ENCODE data around the gene PDLIM7. TPM values are rescaled to one million over a fixed set of nuclear protein-coding genes. Genes with fewer than 3 reads are reported as not detected.

Gene PDLIM7
- total and polyA plus RNA-seq, 2 experiments from 2014 or later = 94.7 to 128 TPM

DNA sequence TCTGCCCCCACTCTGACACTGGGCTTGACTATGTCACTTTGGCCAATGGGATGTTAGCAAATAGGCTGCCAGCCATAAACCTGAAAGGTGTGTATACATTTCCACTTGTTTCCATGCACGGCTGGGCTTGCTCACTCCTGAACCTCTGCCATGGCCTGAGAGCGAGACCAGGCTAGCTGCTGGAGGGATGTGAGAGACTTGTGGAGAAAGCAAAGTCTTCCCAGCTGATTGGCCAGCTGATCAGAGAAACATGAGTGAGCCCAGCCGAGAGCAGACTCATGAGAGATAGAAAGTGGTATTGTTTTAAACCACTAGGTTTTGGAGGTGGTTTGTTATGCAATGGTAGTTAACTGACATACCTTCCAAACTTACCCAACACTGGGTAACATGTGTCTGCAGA, 43.0 kb upstream of the PDLIM7 start (continued):
- no peak for TF ChIP-seq ZNF462 (CRISPR knock-in tag; IDR thresholded peaks at IDR 0.05)
- TF ChIP-seq ZNF114 (CRISPR knock-in tag; IDR thresholded peaks at IDR 0.05) = no peak
- TF ChIP-seq CREB1 (CRISPR knock-in tag; IDR thresholded peaks at IDR 0.05; ENCODE audit: low read depth) = no peak
- TF ChIP-seq JUNB (IDR thresholded peaks at IDR 0.05; ENCODE audit: unreplicated experiment) = no peak
- TF ChIP-seq NANOG (IDR thresholded peaks at IDR 0.05; ENCODE audit: borderline replicate concordance) = no peak

DNA sequence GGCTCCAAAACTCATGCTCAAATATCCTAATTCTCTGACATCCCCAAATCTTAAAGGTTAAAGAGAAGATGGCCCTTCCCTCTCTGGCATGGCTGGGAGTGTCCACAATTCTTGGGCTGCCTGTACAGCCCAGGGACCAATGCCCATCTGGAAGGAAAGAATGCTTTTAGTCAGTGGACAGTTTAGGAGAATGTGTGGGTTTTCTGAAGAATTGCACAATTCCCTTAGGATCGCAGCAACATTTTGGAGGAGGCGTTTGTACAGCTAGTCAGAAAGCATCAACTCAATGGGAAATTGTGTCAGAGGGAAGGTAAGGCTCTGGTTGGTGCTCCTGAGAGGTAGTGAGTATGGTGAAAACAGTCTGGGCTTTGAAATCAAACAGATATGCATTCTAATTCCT, 42.0 kb upstream of the PDLIM7 start:
- no peak for TF ChIP-seq STAT1 (IDR thresholded peaks at IDR 0.05; ENCODE audit: unreplicated experiment)
- TF ChIP-seq ZNF462 (CRISPR knock-in tag; IDR thresholded peaks at IDR 0.05) = no peak
- TF ChIP-seq EZH2 (IDR thresholded peaks at IDR 0.05; ENCODE audit: low read depth, unreplicated experiment) = no peak
- no peak for TF ChIP-seq ZNF114 (CRISPR knock-in tag; IDR thresholded peaks at IDR 0.05)
- no peak for TF ChIP-seq EZH2phosphoT487 (IDR thresholded peaks at IDR 0.05; ENCODE audit: unreplicated experiment)
- no peak for TF ChIP-seq ZNF331 (CRISPR knock-in tag; IDR thresholded peaks at IDR 0.05; ENCODE audit: low read depth)
- no peak for TF ChIP-seq POLR2AphosphoS5 (IDR thresholded peaks at IDR 0.05; ENCODE audit: low read depth)
- no peak for TF ChIP-seq NANOG (IDR thresholded peaks at IDR 0.05; ENCODE audit: borderline replicate concordance)
- TF ChIP-seq CREB1 (CRISPR knock-in tag; IDR thresholded peaks at IDR 0.05; ENCODE audit: low read depth) = no peak
- Mint-ChIP-seq H3K4me1 (peaks cover 3% of the 10 kb centered on the region; the same call in 2 of the 3 replicates), H3K9me3 (no peaks in the 10 kb centered on the region), H3K27ac (no peak overlapping the region), H3K27me3 (ENCODE audit: insufficient read depth, low read depth, poor library complexity) (peaks cover 2% of the 10 kb centered on the region), H3K36me3 (ENCODE audit: low read depth) (peaks cover 31% of the 10 kb centered on the region), H3K4me3 (no peak overlapping the region)
- no peak overlapping the region for H3K4me3 ChIP-seq
- H2AFZ ChIP-seq = no peak overlapping the region
- peaks cover 7% of the 10 kb centered on the region for H3K36me3 ChIP-seq (ENCODE audit: insufficient read depth)
- H3K4me1 ChIP-seq (ENCODE audit: insufficient read depth) = no peaks in the 10 kb centered on the region
- H4K20me1 ChIP-seq (replicated peaks; ENCODE audit: insufficient read depth) = peaks cover 59% of the 10 kb centered on the region
- ATAC-seq (no peak), DNase-seq (ENCODE audit: low spot score) (no peak)
- H3K9me2 ChIP-seq (ENCODE audit: insufficient read depth) = no peaks in the 10 kb centered on the region
- peaks cover 44% of the 10 kb centered on the region for H3K79me2 ChIP-seq (replicated peaks; ENCODE audit: insufficient read depth)
- no peak overlapping the region for H3K4me2 ChIP-seq
- H3F3A ChIP-seq (replicated peaks; ENCODE audit: low read depth) = 0 out of 2 replicates have a peak, but pooled peaks cover 14% of the 10 kb centered on the region
- no peaks in the 10 kb centered on the region for H3K27me3 ChIP-seq (ENCODE audit: insufficient read depth)
- H3K27ac ChIP-seq (ENCODE audit: low read depth) = no peak overlapping the region
